ENCODE results near the gene SLC43A3.

GRCh38 chr11:57368106-57368844, 58.6 kb downstream of the SLC43A3 start:
- TF ChIP-seq SMC3 (conservative IDR thresholded peaks at IDR 0.05; ENCODE audit: insufficient read depth, low read depth, low read length): no peak
- no peak for TF ChIP-seq CREM (IDR thresholded peaks at IDR 0.05; ENCODE audit: low read depth)
- no peak for TF ChIP-seq NR3C1 (CRISPR knock-in tag; IDR thresholded peaks at IDR 0.05)
- no peak for TF ChIP-seq YY1 (IDR thresholded peaks at IDR 0.05; ENCODE audit: borderline replicate concordance in 1 of 3, control insufficient read depth in 1 of 3, extremely low read depth in 1 of 3, insufficient read depth in 3 of 3, insufficient read length in 1 of 3, insufficient replicate concordance in 2 of 3, low read depth in 1 of 3, low read length in 2 of 3)
- TF ChIP-seq NFE2L1 (tag; IDR thresholded peaks at IDR 0.05; ENCODE audit: borderline replicate concordance, low read depth): no peak
- TF ChIP-seq NFXL1 (CRISPR knock-in tag; IDR thresholded peaks at IDR 0.05): no peak

Data from K562 (cell line).